HCEC 1CT (cell line): ENCODE results near the gene NAXD.
"Not testable (repeated sequence)": the region's sequence is repeated elsewhere in the genome, so short reads cannot be mapped to it uniquely, and the experiment has no call there.

Experiments
- DNase-seq: peaks from one replicate; pipeline ENCODE4 v3.0.0-alpha.2; 2017

NAXD gene

GRCh38 chr13:110615322-110616102, at the start of gene NAXD:
TSS of gene NAXD (plus strand) at chr13:110615545. CDS start at chr13:110615602, 57 bp downstream.
- peak; percentile 95 for DNase-seq

- no peak for DNase-seq
These were observed 49.2 kb upstream of the NAXD start for GRCh38 chr13:110566171-110566570.

GRCh38 chr13:110568612-110569011, 46.7 kb upstream of the NAXD start:
- no peak for DNase-seq

GRCh38 chr13:110569962-110570361, 45.4 kb upstream of the NAXD start:
- not testable (repeated sequence) for DNase-seq

- no peak for DNase-seq
These were observed 44.5 kb upstream of the NAXD start for GRCh38 chr13:110570886-110571285.

- DNase-seq = no peak
These were observed 43.2 kb upstream of the NAXD start for GRCh38 chr13:110571896-110572777.

- DNase-seq = no peak
These were observed 42.6 kb upstream of the NAXD start for GRCh38 chr13:110572778-110573118.

- no peak for DNase-seq
These were observed 41.2 kb upstream of the NAXD start for GRCh38 chr13:110574161-110574560.

- DNase-seq = peak; percentile 41
These were observed 39.8 kb upstream of the NAXD start for GRCh38 chr13:110575322-110576069.

GRCh38 chr13:110576070-110576394, 39.3 kb upstream of the NAXD start:
- no peak for DNase-seq

- DNase-seq = no peak
These were observed 38.4 kb upstream of the NAXD start for GRCh38 chr13:110576736-110577476.

GRCh38 chr13:110578363-110578762, 37.0 kb upstream of the NAXD start:
- DNase-seq = no peak

GRCh38 chr13:110580800-110581199, 34.5 kb upstream of the NAXD start:
- no peak for DNase-seq

- no peak for DNase-seq
These were observed 33.7 kb upstream of the NAXD start for GRCh38 chr13:110581506-110582185.

GRCh38 chr13:110582421-110582954, 32.9 kb upstream of the NAXD start:
- DNase-seq = no peak

GRCh38 chr13:110583178-110583865, 32.0 kb upstream of the NAXD start:
- no peak for DNase-seq

GRCh38 chr13:110589793-110590390, 25.5 kb upstream of the NAXD start:
- no peak for DNase-seq

GRCh38 chr13:110590577-110590976, 24.8 kb upstream of the NAXD start:
- DNase-seq = no peak

GRCh38 chr13:110592665-110593064, 22.7 kb upstream of the NAXD start:
- peak; percentile 44 for DNase-seq

GRCh38 chr13:110593430-110594130, 21.8 kb upstream of the NAXD start:
- DNase-seq = peak; percentile 66
